Measurements from ENCODE around the gene MRPS6.

DNA sequence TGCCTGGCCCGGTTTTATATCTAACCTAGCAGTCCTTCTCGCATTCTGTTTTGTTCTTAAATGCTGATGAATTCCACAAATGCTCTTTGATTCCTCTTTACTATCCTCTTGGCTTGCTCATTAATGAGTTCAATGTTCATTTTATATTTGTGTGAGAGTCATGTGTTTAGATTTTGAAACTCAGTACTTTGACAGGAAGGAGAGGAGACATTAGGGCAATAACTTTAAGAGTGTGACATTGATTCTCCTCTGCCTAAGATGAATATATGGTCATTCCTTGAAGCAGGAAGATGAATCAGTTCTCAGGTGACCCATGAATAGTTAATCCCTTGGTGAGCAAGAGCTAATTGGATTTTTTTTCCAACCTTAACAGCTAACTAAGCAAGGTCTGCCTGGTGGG, 84.1 kb downstream of the MRPS6 start:
- no peak for TF ChIP-seq POLR2A (IDR thresholded peaks at IDR 0.05)
- TF ChIP-seq, protein P1, sequence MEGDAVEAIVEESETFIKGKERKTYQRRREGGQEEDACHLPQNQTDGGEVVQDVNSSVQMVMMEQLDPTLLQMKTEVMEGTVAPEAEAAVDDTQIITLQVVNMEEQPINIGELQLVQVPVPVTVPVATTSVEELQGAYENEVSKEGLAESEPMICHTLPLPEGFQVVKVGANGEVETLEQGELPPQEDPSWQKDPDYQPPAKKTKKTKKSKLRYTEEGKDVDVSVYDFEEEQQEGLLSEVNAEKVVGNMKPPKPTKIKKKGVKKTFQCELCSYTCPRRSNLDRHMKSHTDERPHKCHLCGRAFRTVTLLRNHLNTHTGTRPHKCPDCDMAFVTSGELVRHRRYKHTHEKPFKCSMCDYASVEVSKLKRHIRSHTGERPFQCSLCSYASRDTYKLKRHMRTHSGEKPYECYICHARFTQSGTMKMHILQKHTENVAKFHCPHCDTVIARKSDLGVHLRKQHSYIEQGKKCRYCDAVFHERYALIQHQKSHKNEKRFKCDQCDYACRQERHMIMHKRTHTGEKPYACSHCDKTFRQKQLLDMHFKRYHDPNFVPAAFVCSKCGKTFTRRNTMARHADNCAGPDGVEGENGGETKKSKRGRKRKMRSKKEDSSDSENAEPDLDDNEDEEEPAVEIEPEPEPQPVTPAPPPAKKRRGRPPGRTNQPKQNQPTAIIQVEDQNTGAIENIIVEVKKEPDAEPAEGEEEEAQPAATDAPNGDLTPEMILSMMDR (IDR thresholded peaks at IDR 0.05), result no peak
- TF ChIP-seq EP300 (IDR thresholded peaks at IDR 0.05), result no peak
